Stimulated activated CD4-positive, alpha-beta T cell treated with anti-CD3 and anti-CD28 coated beads, Interleukin-1b, Interleukin-23, amount 100 ng/mL, for 1 hour (primary cell): Measurements from ENCODE around the gene ZNF346.

Source experiments
- DNase-seq, 2 donors: peaks; one replicate each; pipeline ENCODE4 v3.0.0-alpha.2; 2020; ENCODE audit warnings: low read depth in 2 of 2

Gene ZNF346

DNA sequence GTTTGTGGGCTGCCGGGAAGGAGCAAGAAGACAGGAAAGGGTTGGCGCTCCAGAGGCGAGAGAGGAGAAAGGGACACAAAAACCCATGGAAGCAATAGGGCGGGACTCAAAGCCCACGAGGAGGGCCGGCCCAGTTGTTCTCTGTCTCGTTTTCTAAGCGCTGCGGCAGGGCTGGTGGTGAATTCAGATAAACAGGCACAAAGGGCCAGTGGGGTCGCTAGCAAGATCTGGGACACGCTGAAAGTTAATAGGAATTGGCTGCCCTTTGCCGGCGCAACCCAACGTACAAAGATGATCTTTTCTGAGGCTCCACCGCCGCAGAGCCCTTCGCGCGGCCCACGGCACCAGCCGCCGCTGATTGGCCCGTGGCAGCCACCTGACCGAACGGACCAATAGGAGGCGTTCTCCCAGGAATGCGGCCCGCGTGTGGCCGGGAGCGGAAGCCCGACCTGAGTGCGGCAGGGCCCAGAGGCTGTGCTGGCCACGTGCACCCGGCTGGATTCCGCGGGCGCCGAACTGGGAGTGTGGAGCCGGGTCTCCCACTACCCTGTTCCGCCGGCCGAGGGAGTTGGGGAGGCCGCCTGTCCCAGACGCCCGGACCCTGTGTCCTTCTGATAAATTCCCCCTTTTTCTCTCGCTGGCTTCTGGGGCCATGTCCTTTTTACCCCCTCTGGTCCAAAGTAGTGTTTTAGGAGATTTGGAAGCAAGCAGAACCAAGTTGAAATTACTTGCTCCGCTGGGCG lies 94.3 kb downstream of the ZNF346 start:
- DNase-seq: peak; percentile 57 to 59

DNA sequence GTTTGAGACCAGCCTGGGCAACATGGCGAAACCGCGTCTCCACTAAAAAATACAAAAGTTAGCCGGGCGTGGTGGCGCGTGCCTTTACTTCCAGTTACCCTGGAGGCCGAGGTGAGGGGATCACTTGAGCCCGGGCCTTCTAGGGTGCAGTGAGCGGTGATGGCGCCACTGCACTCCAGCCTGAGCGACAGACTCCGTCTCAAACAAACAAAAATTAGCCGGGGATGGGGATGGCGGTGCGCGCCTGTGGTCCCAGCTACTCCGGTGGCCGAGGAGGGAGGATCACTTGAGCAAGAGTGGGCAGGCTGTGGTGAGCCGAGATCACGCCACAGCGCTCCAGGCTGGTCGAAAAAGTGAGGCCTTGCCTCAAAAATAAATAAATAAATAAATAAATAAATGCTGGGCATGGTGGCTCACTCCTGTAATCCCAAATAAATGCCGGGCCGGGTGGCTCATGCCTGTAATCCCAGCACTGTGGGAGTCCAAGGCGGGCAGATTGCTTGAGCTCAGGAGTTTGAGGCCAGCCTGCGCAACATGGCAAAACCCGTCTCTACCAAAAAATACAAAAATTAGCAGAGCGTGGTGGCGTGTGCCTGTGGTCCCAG lies 95.0 kb downstream of the ZNF346 start:
- DNase-seq: no peak

- no peak for DNase-seq
These were observed 100.1 kb downstream of the ZNF346 start for GRCh38 chr5:177122566-177122965.

- no peak for DNase-seq
These were observed 101.4 kb downstream of the ZNF346 start for GRCh38 chr5:177123789-177124485.

GRCh38 chr5:177124486-177124991 lies 102.0 kb downstream of the ZNF346 start:
- no peak for DNase-seq

GRCh38 chr5:177126771-177127170 lies 104.3 kb downstream of the ZNF346 start:
- DNase-seq: no peak

DNA sequence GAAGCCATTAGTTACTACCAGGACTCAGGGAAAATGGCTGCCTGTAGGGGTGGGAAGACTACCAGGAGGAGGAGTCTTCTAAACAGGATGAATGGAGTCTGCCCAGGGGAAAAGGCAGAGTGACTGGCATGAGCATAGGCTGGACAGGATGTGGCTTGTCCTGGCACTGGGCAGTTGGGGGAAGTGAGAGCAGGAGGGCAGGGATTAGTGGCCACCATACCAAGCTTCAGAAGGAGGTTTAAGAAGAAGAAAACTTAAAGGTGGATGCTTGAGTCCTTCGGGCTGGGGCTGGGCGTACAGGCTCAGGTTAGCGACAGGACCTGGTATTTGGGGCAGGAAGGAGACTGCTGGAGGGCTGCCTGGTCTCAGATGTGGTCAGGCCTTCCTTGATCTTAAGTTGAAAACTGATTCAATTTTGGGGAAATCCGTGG lies 106.1 kb downstream of the ZNF346 start:
- no peak for DNase-seq

DNA sequence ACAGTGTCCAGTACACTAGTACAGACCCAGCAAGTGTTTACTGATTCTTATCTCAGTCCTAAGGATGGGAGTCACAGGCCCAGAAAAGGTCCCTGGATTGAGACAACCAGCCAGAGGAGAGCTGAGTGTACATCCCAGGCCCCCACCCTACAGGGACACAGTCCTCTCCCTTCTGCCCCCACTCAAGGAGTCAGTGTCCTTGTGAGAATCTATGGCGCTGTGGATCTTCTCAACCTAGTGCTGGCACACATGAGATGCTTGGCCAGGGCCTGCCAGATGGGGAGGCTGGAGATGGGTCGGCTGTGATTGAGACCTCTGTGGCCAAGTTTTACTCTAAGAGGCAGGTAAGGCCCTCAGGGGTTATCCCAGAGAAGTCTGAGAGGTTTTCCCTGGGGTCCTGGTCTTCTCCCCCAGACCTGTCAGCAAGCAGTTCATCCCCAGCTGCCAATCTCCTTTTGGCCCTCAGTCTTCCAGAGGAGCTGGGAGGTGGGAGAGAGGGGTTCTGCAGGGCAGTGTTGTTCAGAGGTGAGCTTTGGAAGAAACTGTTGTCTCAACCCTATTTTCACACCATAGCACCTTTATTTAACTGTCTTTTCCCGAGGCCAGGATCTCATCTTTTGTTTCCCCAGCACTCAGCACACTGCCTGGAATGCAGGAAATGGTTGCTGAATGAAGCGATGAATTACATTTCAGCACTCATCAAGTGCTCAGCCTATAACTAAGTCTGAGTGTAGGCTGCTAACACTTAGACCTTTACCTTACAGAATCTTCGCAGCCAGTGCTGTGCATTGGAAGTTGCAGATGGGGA lies 107.9 kb downstream of the ZNF346 start:
- DNase-seq: no peak
